Activated gamma-delta T cell treated with Interleukin-2 at 50 U/mL for 16 hours (primary cell): ENCODE results near the gene GRAP2.
A peak's percentile ranks its signal among the peaks of the same experiment; 100 is the strongest.
"Not testable (repeated sequence)": the region's sequence is repeated elsewhere in the genome, so short reads cannot be mapped to it uniquely, and the experiment has no call there.

Source experiments
- DNase-seq: peaks from one replicate; pipeline ENCODE4 v3.0.0-alpha.2; 2020

The GRAP2 gene

GRCh38 chr22:39900306-39901227, at the start of gene GRAP2:
Gene GRAP2 (plus strand): TSS chr22:39901084. CDS start chr22:39947107, 46,023 bp downstream.
- DNase-seq = peak; percentile 74

GRCh38 chr22:39851606-39852315, 49.1 kb upstream of the GRAP2 start:
- no peak for DNase-seq

GRCh38 chr22:39852799-39853198, 48.1 kb upstream of the GRAP2 start:
- DNase-seq = no peak

GRCh38 chr22:39856588-39856987, 44.3 kb upstream of the GRAP2 start:
- no peak for DNase-seq

- no peak for DNase-seq
Measured at GRCh38 chr22:39859903-39860588, 40.8 kb upstream of the GRAP2 start.

GRCh38 chr22:39868741-39869140, 32.1 kb upstream of the GRAP2 start:
- DNase-seq = no peak

- not testable (repeated sequence) for DNase-seq
Measured at GRCh38 chr22:39869797-39870196, 31.1 kb upstream of the GRAP2 start.

- DNase-seq = no peak
Measured at GRCh38 chr22:39871008-39871798, 29.7 kb upstream of the GRAP2 start.

GRCh38 chr22:39872548-39872947, 28.3 kb upstream of the GRAP2 start:
- DNase-seq = no peak

- no peak for DNase-seq
Measured at GRCh38 chr22:39873965-39874364, 26.9 kb upstream of the GRAP2 start.

GRCh38 chr22:39875176-39875885, 25.6 kb upstream of the GRAP2 start:
- not testable (repeated sequence) for DNase-seq

- no peak for DNase-seq
Measured at GRCh38 chr22:39877079-39877845, 23.6 kb upstream of the GRAP2 start.

- DNase-seq = no peak
Measured at GRCh38 chr22:39880722-39881121, 20.2 kb upstream of the GRAP2 start.

GRCh38 chr22:39883057-39883456, 17.8 kb upstream of the GRAP2 start:
- no peak for DNase-seq

GRCh38 chr22:39889924-39890323, 11.0 kb upstream of the GRAP2 start:
- DNase-seq = not testable (repeated sequence)

GRCh38 chr22:39893526-39893925, 7.4 kb upstream of the GRAP2 start, which contains the start of gene ENTHD1:
Gene ENTHD1 (minus strand): TSS chr22:39893760. CDS start chr22:39887748, 6,012 bp downstream.
- no peak for DNase-seq

- no peak for DNase-seq
Measured at GRCh38 chr22:39894554-39895092, 6.3 kb upstream of the GRAP2 start.

- no peak for DNase-seq
Measured at GRCh38 chr22:39895682-39896081, 5.2 kb upstream of the GRAP2 start.

GRCh38 chr22:39896313-39896996, 4.4 kb upstream of the GRAP2 start:
- DNase-seq = no peak

GRCh38 chr22:39897841-39898240, 3.0 kb upstream of the GRAP2 start:
- DNase-seq = no peak
